ENCODE measurements around the gene PRICKLE2.
"Not testable (repeated sequence)": the region's sequence is repeated elsewhere in the genome, so short reads cannot be mapped to it uniquely, and the experiment has no call there.

Gene PRICKLE2

GRCh38 chr3:64093825-64094712, 131.2 kb downstream of the PRICKLE2 start:
- no peak for DNase-seq

DNA sequence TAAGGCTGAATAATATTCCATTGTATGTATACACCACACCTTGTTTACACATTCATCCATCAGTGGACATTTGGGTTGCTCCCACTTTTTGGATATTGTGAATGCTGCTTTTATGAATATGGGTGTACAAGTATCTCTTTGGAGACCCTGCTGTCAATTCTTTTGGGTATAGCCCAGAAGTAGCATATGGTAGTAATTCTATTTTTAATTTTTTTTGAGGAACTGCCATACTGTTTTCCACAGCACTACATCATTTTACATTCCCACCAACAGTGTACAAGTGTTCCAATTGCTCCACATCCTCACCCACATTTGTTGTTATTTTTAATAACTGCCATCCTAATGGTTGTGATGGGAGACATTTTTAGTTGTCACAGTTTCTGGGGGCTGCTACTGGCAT, 132.1 kb downstream of the PRICKLE2 start:
- DNase-seq = no peak

GRCh38 chr3:64091501-64091900, 133.8 kb downstream of the PRICKLE2 start:
- DNase-seq = no peak

DNA sequence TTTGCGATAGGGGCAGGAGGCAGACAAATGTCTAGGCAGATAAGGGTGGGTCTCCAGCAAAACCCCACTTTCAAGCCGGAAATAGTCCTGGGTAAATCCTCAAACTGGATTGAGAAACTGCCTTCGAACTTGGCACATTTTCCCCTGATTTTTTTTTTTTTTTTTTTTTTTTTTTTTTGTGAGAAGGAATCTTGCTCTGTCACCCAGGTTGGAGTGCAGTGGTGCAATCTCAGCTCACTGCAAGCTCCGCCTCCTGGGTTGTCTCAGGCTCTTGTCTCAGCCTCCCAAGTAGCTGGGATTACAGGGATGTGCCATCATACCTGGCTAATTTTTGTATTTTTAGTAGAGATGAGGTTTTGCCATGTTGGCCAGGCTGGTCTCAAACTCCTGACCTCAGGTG, 135.9 kb downstream of the PRICKLE2 start:
- not testable (repeated sequence) for DNase-seq

DNA sequence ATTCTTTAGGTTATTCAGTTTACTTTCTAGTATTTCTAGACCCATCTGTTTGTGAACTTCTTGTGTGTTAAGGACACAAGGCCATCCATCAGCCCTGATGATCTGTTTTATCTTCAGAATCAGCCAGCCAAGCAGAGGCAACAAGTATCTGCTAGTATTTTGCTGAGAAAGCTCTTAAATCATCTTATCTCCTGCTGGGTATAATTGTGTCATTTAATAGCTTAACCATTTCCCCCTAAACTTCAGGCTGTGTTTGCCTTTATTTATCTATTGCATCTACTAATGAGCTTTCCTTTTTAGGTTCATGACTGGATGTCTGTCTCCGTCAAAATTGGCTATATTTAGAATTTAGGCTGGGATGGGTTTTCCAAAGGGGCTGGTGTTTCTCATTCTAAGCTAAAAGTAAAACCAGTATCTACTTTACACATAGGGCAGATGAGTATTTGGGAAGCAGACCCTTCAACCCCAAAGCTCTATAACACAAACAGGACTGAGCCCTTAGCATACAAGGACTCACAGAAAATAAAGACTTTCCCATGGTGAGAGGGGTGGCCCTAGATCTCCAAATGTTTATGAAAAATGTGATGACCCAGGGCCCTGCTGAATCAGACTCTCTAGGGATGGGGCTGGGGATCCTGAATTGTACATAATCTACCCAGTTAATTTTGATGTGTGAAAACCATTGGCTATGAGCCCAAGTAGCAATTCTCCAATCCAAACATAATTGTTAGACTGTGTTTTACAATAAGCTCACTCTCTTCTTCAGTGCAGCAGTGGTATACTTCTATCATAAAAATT, 136.7 kb downstream of the PRICKLE2 start:
- no peak for DNase-seq

GRCh38 chr3:64086479-64087252, 138.6 kb downstream of the PRICKLE2 start:
- DNase-seq = no peak

DNA sequence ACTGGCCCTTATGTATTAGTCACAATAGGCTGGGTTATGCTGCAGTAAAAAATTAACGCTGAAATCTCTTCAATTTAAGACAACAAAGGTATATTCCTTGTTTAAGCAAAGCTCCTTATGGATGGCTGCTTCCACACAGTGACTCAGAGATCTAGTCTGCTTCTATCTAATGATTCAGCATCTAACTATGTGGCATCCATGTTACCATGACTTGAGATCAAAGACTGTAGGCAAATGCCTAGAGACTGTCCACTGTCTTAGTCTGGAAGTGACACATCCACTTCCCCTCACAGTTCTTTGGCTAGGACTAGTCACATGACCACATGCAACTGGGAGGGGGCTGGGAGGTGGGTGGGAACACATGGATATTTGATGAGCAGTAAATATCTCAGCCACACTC, 140.6 kb downstream of the PRICKLE2 start:
- DNase-seq = no peak

GRCh38 chr3:64083575-64083974, 141.7 kb downstream of the PRICKLE2 start:
- no peak for DNase-seq

DNA sequence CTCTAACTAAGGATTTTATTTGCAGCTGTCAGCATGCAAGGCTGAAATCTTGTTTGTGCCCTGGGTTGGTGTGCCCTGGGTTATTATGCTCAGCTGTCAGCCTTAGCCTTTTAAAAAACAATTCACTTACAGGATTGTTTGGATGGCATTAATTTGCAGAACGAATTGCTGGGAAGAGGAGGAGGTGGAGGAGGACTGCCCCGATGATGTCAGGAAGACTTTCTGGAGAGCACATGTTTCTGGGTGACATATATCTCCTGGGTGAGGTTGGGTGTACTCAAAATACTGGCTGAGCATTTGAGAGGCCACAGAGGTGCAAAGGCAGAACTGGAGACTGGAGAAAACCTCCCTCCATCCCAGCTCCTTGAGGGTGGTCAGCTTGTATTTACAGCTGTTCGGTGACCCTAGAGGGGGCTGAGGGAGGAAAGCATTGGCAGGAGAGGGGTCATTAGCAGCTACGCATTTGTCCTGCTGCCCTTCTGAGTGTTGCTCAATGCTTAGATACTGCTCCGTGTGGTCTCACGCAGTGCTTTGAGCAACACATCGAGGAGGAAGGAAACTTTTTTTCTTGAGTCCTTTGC, 142.2 kb downstream of the PRICKLE2 start:
- no peak for DNase-seq

DNA sequence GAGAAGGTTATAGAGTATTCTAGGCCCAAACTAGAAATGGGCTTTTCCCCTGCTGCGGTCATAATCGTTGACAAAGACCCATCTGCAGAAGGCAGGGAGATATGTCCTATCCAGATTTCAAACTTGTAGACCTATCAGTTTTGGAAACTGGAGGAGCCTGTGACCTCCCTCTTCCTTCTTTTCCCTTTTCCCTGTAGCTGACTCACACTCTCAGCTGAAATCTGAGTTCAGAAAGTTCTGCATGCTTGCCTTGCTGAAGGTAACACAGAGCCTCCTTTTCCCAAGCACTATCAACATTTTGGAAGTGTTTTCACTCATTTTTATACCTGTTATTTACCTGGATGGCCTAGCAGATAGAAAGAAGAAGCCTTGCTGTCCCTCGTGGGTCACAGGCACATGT, 142.9 kb downstream of the PRICKLE2 start:
- no peak for DNase-seq

GRCh38 chr3:64081235-64081630, 144.0 kb downstream of the PRICKLE2 start:
- DNase-seq = no peak

- DNase-seq = no peak
These were observed 144.5 kb downstream of the PRICKLE2 start for GRCh38 chr3:64080616-64081234.

DNA sequence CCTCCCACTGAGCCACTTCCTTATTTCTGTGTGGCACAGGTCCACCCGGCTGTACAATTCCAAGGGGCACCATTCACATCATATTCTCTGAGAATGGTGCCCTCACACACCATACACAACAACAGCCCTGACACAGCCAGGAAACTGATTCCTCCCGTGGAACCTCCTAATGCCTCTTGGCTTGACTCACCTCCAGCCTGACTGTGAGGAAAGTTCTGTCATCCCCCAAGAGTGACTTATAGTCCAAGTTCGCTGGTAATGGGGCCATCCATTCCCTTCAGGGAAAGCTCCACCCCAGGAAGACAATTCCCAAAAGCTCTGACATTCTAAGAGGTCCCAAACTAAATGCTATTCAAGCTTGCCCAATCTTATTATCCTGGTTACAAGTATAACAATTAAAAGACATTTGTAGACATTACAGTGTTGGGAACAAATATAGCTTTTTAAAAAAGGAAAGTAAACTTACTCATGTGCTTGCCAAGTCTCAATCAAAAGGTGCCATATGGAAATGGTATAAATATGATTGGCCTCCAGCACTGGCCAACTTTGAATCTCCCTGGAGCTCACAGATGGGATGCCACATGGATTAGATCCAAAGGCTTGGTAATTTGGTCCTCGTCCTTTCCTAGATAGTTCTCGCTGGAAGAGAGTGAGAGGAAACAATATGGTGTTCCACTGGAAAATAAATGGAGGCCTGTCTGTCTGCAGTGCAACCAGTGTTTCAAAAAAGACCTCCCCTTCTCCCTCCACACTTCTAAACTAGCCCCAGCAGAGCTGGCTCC, 145.7 kb downstream of the PRICKLE2 start:
- no peak for DNase-seq

DNA sequence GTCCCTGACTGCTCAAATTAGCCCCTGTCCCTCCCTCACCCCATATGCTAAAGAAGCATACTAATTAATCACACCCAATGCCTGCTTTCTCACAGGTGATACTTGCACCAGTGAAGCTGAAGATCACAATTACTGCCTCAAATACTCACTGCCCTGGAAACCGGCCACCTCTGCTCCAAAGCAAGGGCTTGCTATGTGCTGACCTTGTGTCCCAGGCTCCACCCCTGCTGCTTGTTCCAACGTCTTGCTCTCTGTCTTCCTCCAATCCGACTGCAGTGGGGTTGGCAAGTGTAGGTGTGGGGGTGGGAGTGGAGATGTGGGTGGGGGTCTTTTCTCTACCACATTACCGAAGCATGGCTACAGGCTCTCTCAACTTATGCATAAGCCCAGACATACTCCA, 146.3 kb downstream of the PRICKLE2 start:
- DNase-seq = no peak

DNA sequence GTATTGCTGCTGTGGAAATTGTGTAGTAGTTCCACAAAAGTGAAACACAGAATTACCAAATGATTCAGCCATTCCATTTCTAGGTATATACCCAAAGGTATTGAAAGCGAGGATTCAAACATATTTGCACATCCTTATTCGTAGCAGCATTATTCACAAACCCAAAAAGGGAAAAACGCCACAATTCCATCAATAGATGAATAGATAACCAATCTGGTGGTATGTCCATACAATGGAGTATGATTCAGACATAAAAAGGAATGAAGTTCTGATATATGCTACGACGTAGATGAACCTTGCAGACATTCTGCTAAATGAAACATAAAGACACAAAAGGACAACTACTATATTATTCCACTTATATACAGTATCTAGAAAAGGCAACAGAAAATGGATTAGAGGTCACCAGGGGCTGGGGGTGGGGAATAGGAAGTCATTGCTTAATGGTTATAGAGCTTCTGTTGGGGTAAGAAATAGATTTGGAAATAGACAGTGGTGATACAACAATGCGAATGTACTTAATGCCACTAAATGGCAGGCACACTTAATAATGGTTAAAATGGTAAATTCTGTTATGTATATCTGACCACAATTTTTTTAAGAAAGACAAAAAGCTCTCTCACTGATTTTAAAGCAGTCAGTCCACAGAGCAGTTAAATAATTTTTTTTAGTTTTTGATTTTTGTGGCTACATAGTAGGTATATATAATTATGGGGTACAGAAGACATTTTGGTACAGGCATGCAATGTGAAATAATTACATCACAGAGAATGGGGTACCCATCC, 150.2 kb downstream of the PRICKLE2 start:
- no peak for DNase-seq

- no peak for DNase-seq
These were observed 151.2 kb downstream of the PRICKLE2 start for GRCh38 chr3:64074060-64074459.

GRCh38 chr3:64073158-64073761, 152.0 kb downstream of the PRICKLE2 start:
- no peak for DNase-seq

DNA sequence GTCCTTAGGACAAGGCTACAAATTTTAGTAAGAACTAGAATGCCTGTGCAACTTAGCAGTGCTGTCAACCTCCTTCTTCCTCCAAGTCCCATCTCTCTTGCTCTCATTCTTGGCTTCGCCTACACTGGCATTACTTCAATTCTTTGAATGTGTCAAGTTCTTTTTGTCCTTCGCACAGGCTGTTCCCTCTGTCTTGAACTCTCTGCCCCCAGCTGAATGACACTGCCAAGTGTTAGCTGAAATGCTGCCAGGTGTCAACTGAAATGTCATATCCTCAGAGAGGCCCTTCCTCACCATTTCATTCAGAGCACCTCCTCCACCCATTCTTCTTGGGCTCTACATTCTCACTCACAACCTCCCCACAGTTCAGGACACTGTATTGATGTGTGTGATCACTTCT, 153.1 kb downstream of the PRICKLE2 start:
- DNase-seq = no peak

DNA sequence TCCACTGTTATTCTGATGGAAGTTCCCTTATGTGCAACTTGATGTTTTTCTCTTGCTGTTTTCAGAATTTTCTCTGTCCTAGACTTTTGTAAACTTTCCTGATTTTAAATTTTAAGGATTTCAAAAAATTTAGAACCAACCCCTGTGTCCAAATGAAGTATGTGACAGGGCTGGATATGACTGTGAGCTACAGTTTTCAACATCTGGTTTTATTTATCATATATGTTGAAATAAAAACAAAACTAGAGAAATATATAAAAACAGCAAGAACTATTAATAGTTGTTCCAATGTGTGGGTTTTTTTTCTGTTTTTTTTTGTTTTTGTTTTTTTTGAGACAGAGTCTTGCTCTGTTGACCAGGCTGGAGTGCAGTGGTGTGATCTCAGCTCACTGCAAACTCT, 154.6 kb downstream of the PRICKLE2 start:
- no peak for DNase-seq

All from DMS153 (cell line).